GM18907 (cell line): Measurements from ENCODE around the gene EHBP1.

Source experiments
- ATAC-seq: cut with Tn5 transposase; IDR thresholded peaks from one replicate; pipeline ENCODE4 v1.9.1; 2021; ENCODE audit warnings: mild to moderate bottlenecking, moderate library complexity; ENCODE audit not compliant: unreplicated experiment

Gene EHBP1

DNA sequence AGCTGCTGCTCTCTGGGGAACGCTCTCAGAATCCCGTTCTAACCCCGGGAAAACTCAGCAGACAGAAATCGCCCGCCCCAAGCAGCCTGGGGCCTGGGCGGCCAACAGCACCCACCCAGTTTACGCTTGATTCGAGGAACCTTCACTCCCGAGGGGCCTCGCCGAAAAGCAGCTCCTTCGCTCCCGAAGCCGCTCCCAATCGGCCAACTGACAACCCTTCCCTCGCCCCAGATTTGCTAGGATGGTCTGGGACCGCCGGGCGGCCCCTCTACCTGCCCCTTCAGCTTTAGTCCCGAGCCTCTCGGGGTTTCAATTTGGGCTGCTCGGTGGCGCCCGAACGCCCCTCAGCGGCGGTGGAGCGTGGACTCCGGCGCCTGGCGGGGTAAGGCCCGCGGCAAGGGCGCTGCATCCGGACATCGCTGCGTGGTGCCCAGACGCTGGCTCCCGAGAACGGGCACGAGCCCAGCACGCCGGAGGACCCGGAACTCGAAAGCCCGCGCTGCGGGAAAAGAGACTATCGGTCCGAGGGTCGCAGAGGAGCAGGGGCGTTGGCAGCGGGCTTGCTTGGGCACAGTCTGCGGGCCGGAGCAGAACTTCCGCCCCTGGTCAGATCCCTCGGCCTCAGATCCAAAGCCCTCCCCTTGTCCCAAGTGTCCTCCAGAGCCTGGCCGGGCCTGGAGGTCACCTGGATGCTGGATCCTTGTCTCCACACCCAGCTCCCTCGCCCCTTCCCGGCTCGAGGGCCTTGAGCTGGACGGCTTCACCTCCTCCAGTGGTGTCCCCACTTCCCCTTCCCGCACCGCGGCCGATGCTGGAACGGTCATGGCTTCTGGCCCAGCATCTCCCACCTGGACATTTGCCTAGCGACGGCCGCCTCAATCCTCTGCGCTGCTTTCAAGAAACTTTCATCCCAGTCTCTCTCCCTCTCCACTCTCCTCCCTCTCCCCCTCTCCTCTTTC lies 342.1 kb downstream of the EHBP1 start:
- ATAC-seq, result no peak

- ATAC-seq, result no peak
These were observed 343.1 kb downstream of the EHBP1 start for GRCh38 chr2:63048367-63049171.

DNA sequence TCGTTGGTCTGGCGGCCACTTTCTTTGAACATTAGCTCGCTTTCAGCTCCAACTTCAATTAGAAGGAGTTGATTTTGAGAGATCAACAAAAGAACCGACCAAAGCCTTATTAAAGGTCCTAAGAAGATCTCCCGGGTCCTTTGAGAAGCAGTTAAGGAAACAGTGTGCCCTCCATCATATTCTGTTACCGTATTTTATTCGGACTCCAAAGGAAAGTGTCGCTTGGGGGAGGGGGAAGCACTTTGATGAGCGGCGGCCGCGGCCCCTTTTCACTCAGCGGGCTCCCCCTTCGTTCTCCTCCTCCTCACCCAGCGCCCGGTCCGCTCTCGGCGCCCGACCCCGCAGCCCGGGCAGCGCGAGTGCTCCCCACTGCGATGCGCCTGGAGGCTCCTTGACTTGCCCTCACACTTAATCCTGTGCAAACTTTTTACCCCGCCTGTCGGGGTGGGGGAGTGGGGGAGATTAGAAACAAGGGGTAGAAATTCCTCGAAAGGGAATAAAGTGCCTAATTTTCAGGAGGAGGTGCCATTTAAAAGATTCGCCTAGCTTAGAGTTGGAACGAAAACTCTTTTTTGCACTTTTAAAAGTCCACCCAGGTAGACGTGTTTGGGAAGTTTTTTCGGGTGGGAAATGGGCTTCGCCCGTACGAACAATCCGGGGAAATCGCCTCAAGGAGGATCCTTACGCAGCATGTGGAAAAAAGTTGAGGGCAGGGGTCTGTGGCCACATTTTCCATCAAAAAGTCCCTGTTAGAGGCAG lies 343.9 kb downstream of the EHBP1 start:
- ATAC-seq, result no peak

GRCh38 chr2:63049970-63050333 lies 344.4 kb downstream of the EHBP1 start:
- ATAC-seq, result peak; percentile 35

GRCh38 chr2:63050334-63051041 lies 345.0 kb downstream of the EHBP1 start, which contains the start of gene OTX1:
Gene OTX1, plus strand, starts transcription at chr2:63050830. Its CDS starts 2,161 bp downstream, at chr2:63052991.
- peak; percentile 82 for ATAC-seq

GRCh38 chr2:63051042-63051794 lies 345.7 kb downstream of the EHBP1 start:
- ATAC-seq, result no peak

GRCh38 chr2:63051795-63052333 lies 346.4 kb downstream of the EHBP1 start:
- no peak for ATAC-seq

DNA sequence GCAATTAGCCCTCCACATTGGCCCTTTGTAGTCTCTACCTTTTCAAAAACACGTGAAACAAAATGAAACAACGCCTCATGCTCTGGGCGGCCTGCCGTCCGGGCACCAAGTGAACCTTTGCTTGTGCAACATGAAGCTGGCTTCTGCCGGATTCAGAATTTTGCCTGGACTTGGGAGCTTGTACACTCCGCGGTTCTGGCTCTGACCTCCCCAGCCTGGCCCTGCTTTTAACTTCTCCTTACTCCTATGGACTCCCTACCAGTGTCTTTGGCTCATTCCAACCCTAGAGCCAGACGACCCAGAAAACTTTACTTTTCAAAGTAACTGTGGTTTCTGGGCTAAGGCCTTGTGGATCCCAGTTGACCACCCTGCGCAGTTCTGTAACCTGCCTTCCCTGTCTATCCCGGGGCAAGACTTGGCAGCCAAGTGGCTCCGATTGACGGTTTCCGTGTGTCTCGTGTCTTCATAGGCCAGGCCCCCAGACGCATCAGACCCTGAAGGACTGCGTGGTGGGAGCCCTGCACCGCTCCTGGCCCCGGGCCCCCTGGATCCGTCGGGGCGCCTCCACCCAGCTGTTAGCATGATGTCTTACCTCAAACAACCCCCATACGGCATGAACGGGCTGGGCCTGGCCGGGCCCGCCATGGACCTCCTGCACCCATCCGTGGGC lies 347.0 kb downstream of the EHBP1 start:
- ATAC-seq, result no peak

GRCh38 chr2:63053081-63053888 lies 347.8 kb downstream of the EHBP1 start:
- no peak for ATAC-seq

GRCh38 chr2:63053889-63054602 lies 348.5 kb downstream of the EHBP1 start:
- no peak for ATAC-seq

DNA sequence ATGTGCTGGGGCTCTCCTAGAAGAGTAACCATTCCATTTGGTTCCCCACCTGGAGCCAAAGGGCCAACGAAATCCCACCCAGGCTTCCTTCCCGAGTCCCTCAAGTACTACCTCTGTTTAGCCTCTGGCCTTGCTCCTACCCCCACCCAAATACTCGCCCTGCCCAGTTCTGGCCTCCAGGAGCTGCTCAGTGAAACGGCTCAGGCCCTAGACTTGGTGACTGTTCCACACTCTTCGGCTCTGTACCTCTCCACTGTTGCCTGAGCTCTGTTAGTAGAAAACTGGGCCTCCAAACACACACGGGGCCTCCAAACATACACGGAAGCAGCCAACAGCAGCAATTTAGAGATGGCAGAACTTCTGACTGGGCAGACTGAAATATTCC lies 349.3 kb downstream of the EHBP1 start:
- no peak for ATAC-seq

GRCh38 chr2:63055226-63056106 lies 350.0 kb downstream of the EHBP1 start:
- no peak for ATAC-seq

DNA sequence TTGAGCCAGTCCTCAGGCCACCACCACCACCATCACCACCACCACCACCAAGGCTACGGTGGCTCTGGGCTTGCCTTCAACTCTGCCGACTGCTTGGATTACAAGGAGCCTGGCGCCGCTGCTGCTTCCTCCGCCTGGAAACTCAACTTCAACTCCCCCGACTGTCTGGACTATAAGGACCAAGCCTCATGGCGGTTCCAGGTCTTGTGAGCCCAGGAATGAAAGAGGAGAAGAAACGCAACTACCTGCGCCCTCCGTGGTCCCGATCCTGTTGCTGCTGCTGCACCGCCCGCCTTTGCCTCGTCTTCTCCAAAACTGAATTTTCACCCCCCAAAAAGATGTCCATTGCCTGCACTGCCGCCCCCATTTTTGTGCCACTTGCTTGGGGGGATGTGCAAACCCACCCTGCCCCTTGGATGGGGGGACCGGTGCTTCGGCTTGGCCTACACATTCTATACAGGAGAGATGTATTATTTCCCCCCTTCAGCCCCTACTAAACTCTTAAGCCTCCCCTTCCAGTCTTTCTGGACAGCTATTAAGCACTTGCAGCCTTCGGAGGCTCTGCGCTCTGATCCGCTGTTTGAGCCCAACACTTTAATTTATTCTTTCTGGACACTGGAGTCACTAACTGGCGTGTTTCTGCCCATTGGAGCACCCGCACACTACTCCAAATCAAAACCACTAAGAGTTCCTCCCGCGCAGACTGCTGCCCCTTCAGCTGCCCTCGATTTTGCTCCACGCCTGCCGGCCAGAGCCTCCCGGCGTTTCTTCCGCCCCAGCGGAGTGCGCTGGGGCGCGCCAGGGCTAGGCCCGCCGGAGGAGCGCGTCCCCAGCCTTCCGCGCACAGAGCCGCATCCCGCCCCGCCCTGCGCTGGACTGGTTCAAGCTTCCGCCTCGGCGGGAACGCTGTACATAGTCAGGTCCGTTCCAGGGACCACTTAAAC lies 350.9 kb downstream of the EHBP1 start:
- ATAC-seq, result no peak

DNA sequence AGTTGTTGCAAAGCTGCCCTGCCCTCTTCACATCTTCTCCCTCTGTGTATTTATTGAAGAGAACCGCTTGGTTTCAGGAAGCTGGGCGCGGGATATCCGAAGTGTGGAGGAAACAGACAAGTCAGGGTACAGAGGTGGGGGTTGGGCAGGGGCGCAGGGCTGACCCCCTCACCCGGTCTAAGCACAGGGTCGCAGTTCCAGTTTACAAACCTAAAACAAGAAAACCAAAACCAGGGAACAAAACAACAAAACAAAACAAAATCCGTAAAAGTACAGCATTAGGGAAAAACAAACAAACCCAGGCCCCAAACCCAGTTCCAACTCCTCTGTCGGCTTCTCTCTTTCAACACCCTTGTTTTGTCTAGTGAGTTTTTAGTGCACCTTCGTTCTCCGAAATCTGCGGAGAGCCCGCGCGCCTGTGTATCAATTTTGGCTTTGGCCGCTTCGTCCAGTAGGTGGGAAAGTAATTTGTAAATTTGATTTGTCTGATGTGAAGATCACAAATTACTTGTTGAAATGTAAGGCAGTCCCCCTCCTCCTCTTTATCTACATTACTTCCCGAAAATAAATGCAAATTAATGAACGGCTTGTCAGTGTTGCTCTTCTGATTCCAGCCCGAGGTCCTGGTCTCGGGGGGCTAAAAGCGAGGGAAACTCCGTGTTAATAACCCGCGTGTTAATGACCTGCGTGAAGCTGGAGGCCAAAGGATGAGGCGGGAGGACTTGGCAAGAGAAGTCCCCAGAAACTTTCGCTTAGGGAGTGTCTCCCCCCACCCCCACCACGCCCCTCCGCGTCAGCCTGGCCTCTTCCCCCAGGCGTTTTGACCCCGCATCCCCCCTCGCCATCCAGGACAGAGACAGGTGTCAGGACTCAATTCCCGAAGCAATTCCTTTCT lies 352.0 kb downstream of the EHBP1 start:
- ATAC-seq, result no peak
